ENCODE data around the gene PACS1.

PACS1 gene

DNA sequence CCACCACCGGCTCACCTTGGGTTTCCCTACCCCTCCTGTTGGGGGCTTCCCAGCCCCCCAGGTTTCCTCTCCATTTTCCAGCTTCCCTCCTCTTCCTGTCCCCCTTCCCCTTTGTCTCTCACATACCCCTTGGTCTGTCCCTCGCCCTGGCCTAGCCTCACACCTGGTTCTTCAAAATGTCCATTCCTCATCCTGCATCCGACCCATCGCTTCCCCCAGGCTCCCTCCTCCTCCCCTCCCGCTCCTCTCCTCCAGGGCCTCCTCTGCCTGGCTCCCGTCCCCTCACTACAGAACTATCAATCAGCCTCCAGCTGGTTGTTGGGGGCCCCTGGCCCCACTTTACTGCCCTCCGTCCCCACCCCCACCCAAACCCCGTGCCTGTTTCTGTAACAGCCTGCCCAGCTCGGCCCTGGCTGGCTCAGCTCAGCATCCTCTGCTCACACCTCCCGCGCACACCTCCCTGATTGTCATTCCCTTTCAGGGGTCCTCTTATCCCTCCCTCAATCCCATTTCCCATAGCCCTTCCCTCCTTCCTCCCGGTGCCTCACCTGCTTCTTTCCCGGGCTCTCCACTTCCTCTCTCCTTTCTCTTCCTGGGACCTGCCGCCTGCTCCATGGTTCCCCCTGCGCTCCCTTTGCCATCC lies 209.1 kb downstream of the PACS1 start:
- no peak for DNase-seq (ENCODE audit: extremely low read depth, low read depth)
- TF ChIP-seq, protein P1, sequence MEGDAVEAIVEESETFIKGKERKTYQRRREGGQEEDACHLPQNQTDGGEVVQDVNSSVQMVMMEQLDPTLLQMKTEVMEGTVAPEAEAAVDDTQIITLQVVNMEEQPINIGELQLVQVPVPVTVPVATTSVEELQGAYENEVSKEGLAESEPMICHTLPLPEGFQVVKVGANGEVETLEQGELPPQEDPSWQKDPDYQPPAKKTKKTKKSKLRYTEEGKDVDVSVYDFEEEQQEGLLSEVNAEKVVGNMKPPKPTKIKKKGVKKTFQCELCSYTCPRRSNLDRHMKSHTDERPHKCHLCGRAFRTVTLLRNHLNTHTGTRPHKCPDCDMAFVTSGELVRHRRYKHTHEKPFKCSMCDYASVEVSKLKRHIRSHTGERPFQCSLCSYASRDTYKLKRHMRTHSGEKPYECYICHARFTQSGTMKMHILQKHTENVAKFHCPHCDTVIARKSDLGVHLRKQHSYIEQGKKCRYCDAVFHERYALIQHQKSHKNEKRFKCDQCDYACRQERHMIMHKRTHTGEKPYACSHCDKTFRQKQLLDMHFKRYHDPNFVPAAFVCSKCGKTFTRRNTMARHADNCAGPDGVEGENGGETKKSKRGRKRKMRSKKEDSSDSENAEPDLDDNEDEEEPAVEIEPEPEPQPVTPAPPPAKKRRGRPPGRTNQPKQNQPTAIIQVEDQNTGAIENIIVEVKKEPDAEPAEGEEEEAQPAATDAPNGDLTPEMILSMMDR (IDR thresholded peaks at IDR 0.05; ENCODE audit: low read depth, low read length): no peak

DNA sequence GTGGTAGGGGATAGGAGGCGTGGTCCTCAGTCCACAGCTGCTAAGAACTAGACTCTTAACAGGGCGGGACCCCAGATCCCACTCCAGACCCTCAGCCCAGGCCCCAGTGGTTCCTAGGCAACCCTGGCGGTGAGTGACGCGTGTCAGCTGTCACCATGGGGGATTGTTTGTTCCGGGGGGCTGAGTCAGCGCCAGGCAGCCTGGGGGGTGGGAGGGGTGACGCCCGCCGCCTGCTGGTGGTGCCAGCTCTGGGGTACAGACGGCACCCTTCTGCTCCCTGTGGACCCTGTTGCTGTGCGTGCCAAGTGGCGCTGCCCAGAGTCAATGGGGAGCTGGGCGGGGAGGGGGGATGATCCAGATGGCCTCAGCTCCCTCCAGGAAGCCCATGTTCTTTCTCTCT lies 210.4 kb downstream of the PACS1 start:
- TF ChIP-seq, protein P1 (IDR thresholded peaks at IDR 0.05; ENCODE audit: low read depth, low read length): no peak
- no peak for DNase-seq (ENCODE audit: extremely low read depth, low read depth)

DNA sequence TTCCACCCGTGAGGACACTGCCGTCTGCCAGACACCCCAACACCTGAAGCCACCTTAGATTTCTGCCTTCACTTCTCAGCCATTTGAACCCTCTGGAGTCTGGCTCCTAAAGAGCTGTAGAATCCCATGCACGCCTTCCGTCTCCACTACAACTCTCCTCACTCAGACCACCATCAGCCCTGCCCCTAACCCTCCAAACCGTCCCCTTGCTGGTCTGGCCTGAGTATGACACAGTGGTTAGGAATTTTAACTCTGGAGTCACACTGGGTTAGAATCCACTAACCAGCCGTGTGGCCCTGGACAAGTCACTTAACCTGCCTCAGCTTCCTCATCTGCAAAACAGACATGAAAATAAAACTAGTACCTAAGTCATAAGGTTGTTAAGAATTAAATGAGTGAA lies 210.9 kb downstream of the PACS1 start:
- DNase-seq (ENCODE audit: extremely low read depth, low read depth): no peak
- TF ChIP-seq, protein P1 (IDR thresholded peaks at IDR 0.05; ENCODE audit: low read depth, low read length): no peak

DNA sequence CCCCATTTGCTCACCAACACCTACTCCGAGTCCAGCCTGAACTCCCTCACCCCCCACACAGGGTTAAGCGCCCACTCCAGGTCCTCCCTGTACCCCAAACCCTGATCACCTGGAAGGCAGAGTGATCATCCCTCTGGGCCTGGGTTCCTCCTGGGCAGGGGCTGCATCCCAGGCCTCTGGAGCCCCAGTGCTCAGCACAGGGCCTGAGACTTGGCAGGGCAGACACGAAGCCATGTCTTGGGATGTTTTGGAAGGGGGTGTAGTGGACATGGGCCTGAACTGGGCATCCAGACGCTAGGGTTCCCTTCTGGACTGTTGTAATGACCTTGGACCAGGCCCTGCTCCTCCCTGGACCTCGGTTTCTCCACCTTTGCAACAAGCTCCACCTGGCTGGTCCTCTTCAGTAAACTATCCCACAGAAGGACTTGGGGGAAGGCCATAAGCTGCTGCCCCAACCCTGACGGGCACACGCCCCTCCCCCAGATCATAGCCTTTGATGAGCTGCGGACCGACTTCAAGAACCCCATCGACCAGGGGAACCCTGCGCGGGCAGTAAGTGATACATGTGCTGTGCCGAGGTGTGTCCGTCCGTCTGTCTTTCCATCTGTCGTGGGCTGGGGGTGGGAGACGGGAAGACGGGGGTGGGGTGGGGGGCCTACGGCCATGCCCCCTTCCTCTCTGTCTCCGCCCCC lies 211.8 kb downstream of the PACS1 start:
- no peak for DNase-seq (ENCODE audit: extremely low read depth, low read depth)
- TF ChIP-seq, protein P1 (IDR thresholded peaks at IDR 0.05; ENCODE audit: low read depth, low read length): no peak

DNA sequence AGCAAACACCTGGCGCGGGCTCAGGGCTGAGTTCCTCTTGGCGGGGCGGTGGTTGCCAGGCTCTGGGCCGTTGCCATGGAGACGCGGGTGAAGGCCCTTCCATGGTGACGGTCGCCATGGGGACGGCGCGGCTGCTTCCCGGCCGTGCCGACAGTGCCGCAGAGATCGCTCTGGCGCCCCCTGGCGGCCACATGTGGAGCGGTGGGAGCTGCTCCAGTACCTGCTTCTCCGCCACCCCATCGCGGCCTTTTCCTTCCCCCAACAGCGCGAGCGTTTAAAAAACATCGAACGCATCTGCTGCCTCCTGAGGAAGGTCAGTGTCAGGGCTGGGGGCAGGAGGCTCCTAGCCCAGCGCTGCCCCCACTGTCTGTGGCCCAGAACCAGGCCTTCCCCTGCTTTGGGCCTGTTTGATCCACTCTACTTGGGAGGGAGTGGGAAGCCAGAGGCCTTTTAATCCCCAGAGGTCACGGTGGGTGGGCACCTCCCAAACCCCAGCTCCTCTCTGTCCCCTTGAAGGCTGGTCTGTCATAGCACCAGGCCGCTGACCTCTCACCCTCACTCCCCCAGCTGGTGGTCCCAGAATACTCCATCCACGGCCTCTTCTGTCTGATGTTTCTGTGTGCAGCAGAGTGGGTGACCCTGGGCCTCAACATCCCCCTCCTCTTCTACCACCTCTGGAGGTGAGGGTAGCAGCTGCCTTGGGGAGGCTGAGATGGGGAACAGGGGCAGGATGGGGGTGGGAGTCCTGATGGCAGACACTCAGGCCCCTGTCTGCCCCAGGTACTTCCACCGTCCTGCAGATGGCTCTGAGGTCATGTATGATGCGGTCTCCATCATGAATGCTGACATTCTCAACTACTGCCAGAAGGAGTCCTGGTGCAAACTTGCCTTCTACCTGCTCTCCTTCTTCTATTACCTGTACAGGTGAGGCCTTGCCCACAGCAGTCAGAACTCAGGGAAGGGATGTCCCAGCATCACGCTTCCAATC lies 212.7 kb downstream of the PACS1 start:
- TF ChIP-seq, protein P1 (IDR thresholded peaks at IDR 0.05; ENCODE audit: low read depth, low read length): peak; percentile 95
- DNase-seq (ENCODE audit: extremely low read depth, low read depth): peak; percentile 83

DNA sequence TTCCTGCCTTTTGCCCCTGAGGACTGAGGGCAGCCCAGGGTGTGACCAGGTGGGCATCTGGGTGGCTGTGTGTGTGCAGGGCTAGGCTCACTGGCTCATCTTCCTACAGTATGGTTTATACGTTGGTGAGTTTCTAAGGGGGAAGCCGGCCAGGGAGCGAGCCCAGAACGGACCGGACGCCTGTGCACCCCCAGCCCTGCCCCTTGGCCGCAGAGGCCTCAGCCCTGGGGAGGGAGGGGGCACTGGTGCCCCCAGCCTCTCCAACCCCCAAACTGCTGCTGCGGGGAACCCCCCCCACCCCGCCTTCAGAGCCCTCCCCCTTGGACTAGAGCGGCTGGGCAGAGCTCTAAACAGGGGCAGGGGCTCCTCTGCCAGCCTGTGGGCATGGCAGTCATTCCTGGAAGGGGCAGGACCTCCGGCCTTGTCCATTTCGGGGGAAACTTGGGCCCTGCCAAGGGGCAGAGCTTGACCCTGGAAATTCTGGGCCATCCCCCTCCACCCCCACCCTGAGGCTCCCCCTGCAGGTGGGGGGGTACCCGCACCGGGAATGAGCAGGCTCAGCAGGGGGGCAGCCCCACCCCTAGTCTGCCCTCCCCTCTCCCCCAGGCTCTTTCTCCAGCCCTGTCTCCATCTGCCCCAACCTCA lies 213.5 kb downstream of the PACS1 start:
- no peak for DNase-seq (ENCODE audit: extremely low read depth, low read depth)
- TF ChIP-seq, protein P1 (IDR thresholded peaks at IDR 0.05; ENCODE audit: low read depth, low read length): no peak; the same call in 1 of the 2 replicates
